Measurements from ENCODE around the gene TRDN. TPM values are rescaled to one million over a fixed set of nuclear protein-coding genes. Genes with fewer than 3 reads are reported as not detected.
"Not testable (repeated sequence)": the region's sequence is repeated elsewhere in the genome, so short reads cannot be mapped to it uniquely, and the experiment has no call there.

The TRDN gene
- total and polyA plus RNA-seq, 10 donors = 0.03 to 0.20 (median 0.10) TPM; not detected in 7

GRCh38 chr6:123454448-123454847, 182.3 kb downstream of the TRDN start:
- H3K27ac ChIP-seq = no peak overlapping the region
- no peaks in the 10 kb centered on the region for H3K27me3 ChIP-seq (replicated peaks in 1 of 7)
- 82 to 93% (median 91%) methylated on average over 3 of the region's 3 CpGs for WGBS, 5 donors
- H3K4me3 ChIP-seq = no peak overlapping the region
- no peaks in the 10 kb centered on the region for H3K36me3 ChIP-seq
- TF ChIP-seq POLR2A (IDR thresholded peaks at IDR 0.05) (no peak), CTCF (IDR thresholded peaks at IDR 0.05 in 8 of 11, conservative IDR thresholded peaks at IDR 0.05 in 3 of 11) (no peak), POLR2AphosphoS5 (IDR thresholded peaks at IDR 0.05) (no peak)
- no peaks in the 10 kb centered on the region for H3K4me1 ChIP-seq
- no peak for DNase-seq
- H3K9me3 ChIP-seq = peaks cover 0 to 4% (median 0%) of the 10 kb centered on the region in 8 donors
- intact Hi-C loops (cut with DNase I; ENCODE audit: low total_unique reads) = no loop called here

GRCh38 chr6:123453071-123453470, 183.7 kb downstream of the TRDN start:
- intact Hi-C loops (cut with DNase I; ENCODE audit: low total_unique reads); H3K4me1 ChIP-seq; H3K27me3 ChIP-seq (replicated peaks in 1 of 7); H3K27ac ChIP-seq; H3K9me3 ChIP-seq; H3K36me3 ChIP-seq; DNase-seq; H3K4me3 ChIP-seq: not testable (repeated sequence)

GRCh38 chr6:123448306-123448884, 188.4 kb downstream of the TRDN start:
- H3K9me3 ChIP-seq = peaks cover 0 to 22% (median 8%) of the 10 kb centered on the region in 8 donors
- H3K27ac ChIP-seq = no peak overlapping the region
- no peak overlapping the region for H3K4me3 ChIP-seq
- TF ChIP-seq POLR2A (IDR thresholded peaks at IDR 0.05) = no peak
- TF ChIP-seq CTCF (IDR thresholded peaks at IDR 0.05 in 8 of 11, conservative IDR thresholded peaks at IDR 0.05 in 3 of 11) = no peak
- no peak for TF ChIP-seq POLR2AphosphoS5 (IDR thresholded peaks at IDR 0.05)
- no peaks in the 10 kb centered on the region for H3K27me3 ChIP-seq (replicated peaks in 1 of 7)
- 68 to 86% (median 76%) methylated on average over 5 to 7 of the region's 7 CpGs for WGBS, 5 donors
- intact Hi-C loops (cut with DNase I; ENCODE audit: low total_unique reads) = no loop called here
- H3K4me1 ChIP-seq = no peaks in the 10 kb centered on the region
- H3K36me3 ChIP-seq = no peaks in the 10 kb centered on the region
- DNase-seq = no peak

- no peaks in the 10 kb centered on the region for H3K4me1 ChIP-seq
- H3K9me3 ChIP-seq = peaks cover 0 to 29% (median 11%) of the 10 kb centered on the region in 8 donors
- H3K4me3 ChIP-seq = no peak overlapping the region
- no peak overlapping the region for H3K27ac ChIP-seq
- WGBS, 5 donors = 68 to 82% (median 70%) methylated on average over 4 of the region's 4 CpGs
- H3K36me3 ChIP-seq = no peaks in the 10 kb centered on the region
- TF ChIP-seq CTCF (IDR thresholded peaks at IDR 0.05 in 8 of 11, conservative IDR thresholded peaks at IDR 0.05 in 3 of 11) = no peak
- TF ChIP-seq POLR2A (IDR thresholded peaks at IDR 0.05) = no peak
- TF ChIP-seq POLR2AphosphoS5 (IDR thresholded peaks at IDR 0.05) = no peak
- no peaks in the 10 kb centered on the region for H3K27me3 ChIP-seq (replicated peaks in 1 of 7)
- DNase-seq = no peak
- intact Hi-C loops (cut with DNase I; ENCODE audit: low total_unique reads) = no loop called here
These were observed 189.3 kb downstream of the TRDN start for GRCh38 chr6:123447315-123447937.
